Testis (tissue), 3 donors: ENCODE results near the gene LIPA. TPM values are rescaled to one million over a fixed set of nuclear protein-coding genes. Genes with fewer than 3 reads are reported as not detected.

Experiments
- DNase-seq: peaks from one replicate; pipeline ENCODE4 v3.0.0-alpha.2; 2019
- H3K27ac ChIP-seq, 2 donors: fragments of 200-600 bp; sonication (generic); one replicate each; pipeline ENCODE4 v1.5.1; 2019
- H3K27me3 ChIP-seq: fragments of 200-600 bp; sonication (generic); one replicate; pipeline ENCODE4 v1.5.1; 2019
- H3K36me3 ChIP-seq: fragments of 200-600 bp; sonication (generic); one replicate; pipeline ENCODE4 v1.5.1; 2017; ENCODE audit warnings: low read depth; ENCODE audit errors: missing control alignments
- H3K4me1 ChIP-seq: fragments of 200-600 bp; sonication (generic); one replicate; pipeline ENCODE4 v1.5.1; 2019
- H3K4me3 ChIP-seq, 2 donors: fragments of 200-600 bp; sonication (generic); one replicate each; pipeline ENCODE4 v1.5.1; 2017 to 2019
- H3K9me3 ChIP-seq: fragments of 200-600 bp; sonication (generic); one replicate; pipeline ENCODE4 v1.5.1; 2017
- POLR2A ChIP-seq: fragments of 450-650 bp; IDR thresholded peaks from one replicate; pipeline ENCODE4 v1.6.1; 2017; ENCODE audit warnings: antibody characterized with exemption, mild to moderate bottlenecking, moderate library complexity
- WGBS, 2 donors: methylation state at CpG; one replicate each; pipeline ENCODE4 v1.1.5; 2018; 5-methylcytosine and 5-hydroxymethylcytosine counted together
- intact Hi-C: fragments of 100-400 bp; cut with DNase I; formaldehyde crosslinking; loops from one replicate; pipeline ENCODE4 v1.15.1; 2023; ENCODE audit warnings: low total_unique reads
- polyA plus RNA-seq: library from polyadenylated mRNA; stranded (reverse); fragments of 350-450 nt; fragmentation: Illumina TruSeq; extraction: RNeasy Lipid Tissue Mini Kit (QIAGEN cat#74804); gene quantifications from one replicate; pipeline ENCODE4 v1.2.3, GENCODE V29; 2014; ENCODE audit warnings: low read depth, low replicate concordance; ENCODE audit not compliant: insufficient read depth
- total RNA-seq, 2 donors: library from RNA; depleted of rRNA; stranded (reverse); fragments of >200 nt; gene quantifications; one replicate each; pipeline ENCODE4 v1.2.3, GENCODE V29; 2016
- TF ChIP-seq, protein P1 (sequence below), 3 experiments: fragments of 450-650 bp in 2 of 3; fragments of 200-600 bp in 1 of 3; sonication (generic) in 1 of 3; IDR thresholded peaks; one replicate each; pipeline ENCODE4 v1.5.1; 2016 to 2019; ENCODE audit warnings: antibody characterized with exemption in 3 of 3, mild to moderate bottlenecking in 2 of 3, moderate library complexity in 1 of 3

The LIPA gene
- total and polyA plus RNA-seq, 3 donors from 2014 or later = 13.3 to 32.3 (median 13.9) TPM

DNA sequence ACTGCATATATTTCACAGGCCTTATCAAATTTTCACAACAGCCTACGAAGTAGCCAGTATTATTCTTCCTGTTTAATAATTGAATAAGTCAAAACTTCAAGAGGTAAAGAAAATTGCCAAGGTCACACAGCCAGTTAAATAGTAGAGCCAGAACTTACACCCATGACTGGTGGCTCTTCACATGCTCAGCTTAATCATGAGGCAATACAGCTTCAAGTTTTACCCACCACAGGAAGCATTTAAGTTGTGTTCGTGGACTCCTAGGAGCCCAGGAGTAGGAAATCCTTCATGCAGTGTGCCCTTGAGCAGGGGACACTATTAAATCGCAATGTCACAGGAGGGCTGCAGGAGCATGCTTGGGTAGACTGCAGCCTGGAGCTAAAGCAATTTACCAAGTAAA lies 11.1 kb downstream of the LIPA start:
- Histone ChIP-seq H3K27ac (no peak overlapping the region), H3K4me3 (no peak overlapping the region), H3K27me3 (no peaks in the 10 kb centered on the region), H3K4me1 (no peaks in the 10 kb centered on the region), H3K9me3 (no peaks in the 10 kb centered on the region), H3K36me3 (no peaks in the 10 kb centered on the region)
- no peak for TF ChIP-seq POLR2A
- TF ChIP-seq, protein P1, sequence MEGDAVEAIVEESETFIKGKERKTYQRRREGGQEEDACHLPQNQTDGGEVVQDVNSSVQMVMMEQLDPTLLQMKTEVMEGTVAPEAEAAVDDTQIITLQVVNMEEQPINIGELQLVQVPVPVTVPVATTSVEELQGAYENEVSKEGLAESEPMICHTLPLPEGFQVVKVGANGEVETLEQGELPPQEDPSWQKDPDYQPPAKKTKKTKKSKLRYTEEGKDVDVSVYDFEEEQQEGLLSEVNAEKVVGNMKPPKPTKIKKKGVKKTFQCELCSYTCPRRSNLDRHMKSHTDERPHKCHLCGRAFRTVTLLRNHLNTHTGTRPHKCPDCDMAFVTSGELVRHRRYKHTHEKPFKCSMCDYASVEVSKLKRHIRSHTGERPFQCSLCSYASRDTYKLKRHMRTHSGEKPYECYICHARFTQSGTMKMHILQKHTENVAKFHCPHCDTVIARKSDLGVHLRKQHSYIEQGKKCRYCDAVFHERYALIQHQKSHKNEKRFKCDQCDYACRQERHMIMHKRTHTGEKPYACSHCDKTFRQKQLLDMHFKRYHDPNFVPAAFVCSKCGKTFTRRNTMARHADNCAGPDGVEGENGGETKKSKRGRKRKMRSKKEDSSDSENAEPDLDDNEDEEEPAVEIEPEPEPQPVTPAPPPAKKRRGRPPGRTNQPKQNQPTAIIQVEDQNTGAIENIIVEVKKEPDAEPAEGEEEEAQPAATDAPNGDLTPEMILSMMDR (IDR thresholded peaks at IDR 0.05) = no peak
- DNase-seq = no peak
- intact Hi-C loops = no loop called here
- 59 to 79% methylated on average over 3 of the region's 3 CpGs for WGBS, 2 donors

DNA sequence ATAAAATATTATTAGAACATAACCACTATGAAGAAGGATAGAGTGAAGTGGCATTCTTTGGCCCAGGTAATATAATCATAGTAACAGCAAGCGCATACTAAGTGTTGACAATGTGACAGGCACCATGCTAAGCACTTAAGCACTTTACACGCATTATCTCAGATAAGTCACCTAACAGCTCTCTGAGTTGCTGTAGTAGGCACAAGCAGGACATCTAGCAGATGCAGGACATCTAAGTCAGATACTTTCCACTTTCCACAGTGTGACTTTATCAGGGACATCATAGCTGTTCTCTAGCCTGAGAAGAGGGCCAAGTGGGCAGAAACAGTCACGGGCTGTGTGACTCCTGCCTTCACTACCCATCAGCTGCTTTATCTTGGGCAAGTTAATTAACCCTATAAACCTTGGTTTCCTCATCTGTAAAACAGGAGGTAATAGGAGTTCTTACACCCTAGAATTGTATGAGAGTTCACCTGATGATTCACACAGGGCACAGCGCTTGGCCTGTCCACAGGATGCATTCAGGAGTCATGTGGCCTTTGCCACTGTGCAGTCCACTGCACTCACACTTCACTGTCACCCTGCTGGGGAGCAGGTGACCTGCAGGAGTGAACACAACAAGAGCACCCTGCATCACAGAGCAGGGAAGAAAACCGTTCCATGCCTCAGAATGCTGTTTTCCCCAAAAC lies 12.5 kb downstream of the LIPA start:
- Histone ChIP-seq H3K36me3 (no peaks in the 10 kb centered on the region), H3K27me3 (no peaks in the 10 kb centered on the region), H3K27ac (no peak overlapping the region), H3K4me3 (no peak overlapping the region), H3K9me3 (no peaks in the 10 kb centered on the region), H3K4me1 (no peaks in the 10 kb centered on the region)
- no peak for TF ChIP-seq POLR2A
- TF ChIP-seq, protein P1 (IDR thresholded peaks at IDR 0.05) = no peak
- 76 to 90% methylated on average over 5 of the region's 5 CpGs for WGBS, 2 donors
- no peak for DNase-seq
- intact Hi-C loops = no loop called here

DNA sequence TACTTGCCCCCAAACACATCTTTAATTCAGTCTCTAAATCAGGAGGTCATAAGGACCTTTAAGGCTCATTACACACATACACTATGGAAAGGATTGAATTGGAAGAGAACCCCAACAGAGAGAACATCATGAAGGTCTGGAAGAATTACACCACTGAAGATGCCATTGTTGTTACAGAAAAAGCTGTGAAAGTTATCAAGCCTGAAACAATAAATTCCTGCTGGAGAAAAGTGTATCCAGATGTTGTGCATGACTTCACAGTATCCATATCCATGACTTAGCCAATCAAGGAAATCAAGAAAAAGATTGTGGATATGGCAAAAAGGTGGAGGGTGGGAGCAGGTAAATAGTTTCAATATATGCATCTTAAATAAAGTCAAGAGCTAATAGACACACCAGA lies 13.7 kb downstream of the LIPA start:
- no peak for DNase-seq
- Histone ChIP-seq H3K27ac (no peak overlapping the region), H3K9me3 (no peaks in the 10 kb centered on the region), H3K4me1 (no peaks in the 10 kb centered on the region), H3K36me3 (no peaks in the 10 kb centered on the region), H3K4me3 (no peak overlapping the region), H3K27me3 (no peaks in the 10 kb centered on the region)
- intact Hi-C loops = no loop called here
- TF ChIP-seq POLR2A = no peak
- TF ChIP-seq, protein P1 (IDR thresholded peaks at IDR 0.05) = no peak

DNA sequence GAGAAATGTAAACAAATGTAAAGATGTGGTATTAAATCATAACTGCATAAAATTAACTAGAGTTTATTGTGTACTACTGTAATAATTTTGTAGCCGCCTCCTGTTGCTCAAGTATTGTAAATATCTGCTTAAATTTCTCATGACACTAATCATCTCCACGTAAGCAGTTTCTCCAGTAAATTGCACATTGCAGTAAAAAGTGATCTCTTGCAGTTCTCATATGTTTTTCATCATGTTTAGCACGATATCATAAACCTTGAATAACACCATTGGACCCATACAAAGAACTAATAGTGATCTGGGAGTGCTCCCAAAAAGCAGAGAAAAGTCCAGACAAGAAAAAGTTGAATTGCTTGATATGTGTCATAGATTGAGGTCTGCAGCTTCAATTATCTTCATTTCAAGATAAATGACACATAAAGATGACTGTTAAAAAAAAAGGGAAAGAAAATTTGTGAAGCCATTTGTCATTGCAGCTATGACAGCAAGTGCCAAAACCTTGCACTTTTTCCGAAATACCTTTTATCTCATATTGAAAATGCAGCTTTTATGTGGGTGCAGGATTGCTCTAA lies 15.3 kb downstream of the LIPA start:
- H3K36me3 ChIP-seq = no peaks in the 10 kb centered on the region
- intact Hi-C loops = no loop called here
- DNase-seq = no peak
- H3K27me3 ChIP-seq = no peaks in the 10 kb centered on the region
- no peaks in the 10 kb centered on the region for H3K9me3 ChIP-seq
- no peak overlapping the region for H3K4me3 ChIP-seq
- no peaks in the 10 kb centered on the region for H3K4me1 ChIP-seq
- H3K27ac ChIP-seq = no peak overlapping the region
- 83 to 84% methylated on average over 4 of the region's 4 CpGs for WGBS, 2 donors
- TF ChIP-seq, protein P1 (IDR thresholded peaks at IDR 0.05) = no peak
- TF ChIP-seq POLR2A = no peak
